Activated CD8-positive, alpha-beta T cell treated with anti-CD3 and anti-CD28 coated beads, Interleukin-2, amount 10 ng/mL, durations not matched to agents 7 days and 5 days (primary cell): ENCODE results near the gene SLC25A25. TPM values are rescaled to one million over a fixed set of nuclear protein-coding genes. Genes with fewer than 3 reads are reported as not detected.
"Not testable (repeated sequence)": the region's sequence is repeated elsewhere in the genome, so short reads cannot be mapped to it uniquely, and the experiment has no call there.

Source experiments
- ATAC-seq: fragments of 150-1000 bp; cut with Tn5 transposase; one replicate; pipeline ENCODE4 v1.10.0; 2021; ENCODE audit warnings: moderate library complexity
- CTCF ChIA-PET: fragments of 350-600 bp; sonication (Branson Sonifier 250); formaldehyde crosslinking; loops from one replicate; lab custom pipeline; 2021; ENCODE audit warnings: antibody characterized with exemption; lab: Charles Lee
- POLR2A ChIA-PET: fragments of 350-600 bp; sonication (Branson Sonifier 250); formaldehyde crosslinking; loops from one replicate; lab custom pipeline; 2021; ENCODE audit warnings: antibody characterized with exemption; lab: Charles Lee
- DNase-seq: peaks from one replicate; pipeline ENCODE4 v3.0.0-alpha.2; 2020
- H3K27ac Mint-ChIP-seq: one replicate; pipeline ENCODE4 v1.8.0; 2021; ENCODE audit warnings: mild to moderate bottlenecking, mixed read lengths
- H3K27me3 Mint-ChIP-seq: one replicate; pipeline ENCODE4 v1.8.0; 2021; ENCODE audit warnings: low read depth, mixed read lengths
- H3K36me3 Mint-ChIP-seq: one replicate; pipeline ENCODE4 v1.8.0; 2021; ENCODE audit warnings: low read depth, mixed read lengths
- H3K4me1 Mint-ChIP-seq: one replicate; pipeline ENCODE4 v1.8.0; 2021; ENCODE audit warnings: low read depth, mixed read lengths
- H3K4me3 Mint-ChIP-seq: one replicate; pipeline ENCODE4 v1.8.0; 2021; ENCODE audit warnings: mild to moderate bottlenecking, mixed read lengths
- H3K9me3 Mint-ChIP-seq: one replicate; pipeline ENCODE4 v1.8.0; 2022; ENCODE audit warnings: mixed read lengths; ENCODE audit not compliant: insufficient read depth
- total RNA-seq, 2 experiments: library from RNA; stranded (reverse); gene quantifications; one replicate each; pipeline ENCODE4 v1.2.3, GENCODE V29; 2021

SLC25A25 gene
- total RNA-seq, 2 experiments from 2014 or later = 17.2 to 19.2 TPM

- H3K36me3 Mint-ChIP-seq = peaks cover 10% of the 10 kb centered on the region
- ATAC-seq = no peak
- H3K27ac Mint-ChIP-seq = no peak overlapping the region
- ChIA-PET POLR2A (no interaction called here), CTCF (no interaction called here)
- no peak overlapping the region for H3K4me3 Mint-ChIP-seq
- peaks cover 24% of the 10 kb centered on the region for H3K4me1 Mint-ChIP-seq
- DNase-seq = no peak
- H3K27me3 Mint-ChIP-seq = no peaks in the 10 kb centered on the region
- H3K9me3 Mint-ChIP-seq = no peaks in the 10 kb centered on the region
These were observed 54.8 kb downstream of the SLC25A25 start for GRCh38 chr9:128122809-128123175.

DNA sequence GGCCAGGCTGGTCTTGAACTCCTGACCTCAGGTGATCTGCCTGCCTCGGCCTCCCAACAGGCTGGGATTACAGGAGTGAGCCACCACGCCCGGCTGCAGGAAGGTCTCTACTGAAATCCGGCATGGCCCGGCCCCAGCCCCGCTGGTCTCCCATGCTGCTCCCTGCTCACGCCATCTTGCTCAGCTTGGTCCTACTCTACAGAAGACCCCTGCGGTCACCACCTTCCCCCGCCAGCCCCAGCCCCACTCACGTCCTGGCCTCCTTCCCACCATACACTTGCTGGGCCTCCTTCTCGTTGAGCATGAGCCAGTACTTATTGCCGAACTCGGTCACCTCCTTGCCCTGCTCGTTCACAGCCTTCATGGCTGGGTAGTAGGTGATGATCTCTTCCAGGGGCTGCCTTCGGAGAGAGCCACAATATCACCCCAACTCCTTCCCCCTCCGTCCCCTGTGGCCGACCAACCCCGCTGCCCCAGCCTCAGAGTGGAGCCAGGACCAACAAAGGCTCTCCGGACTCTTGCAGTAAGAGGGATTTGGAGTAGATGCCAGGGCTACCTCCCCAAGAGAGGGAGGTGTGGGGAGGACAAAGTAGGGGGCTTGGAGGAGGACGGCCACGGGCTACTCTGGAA lies 55.5 kb downstream of the SLC25A25 start:
- H3K9me3 Mint-ChIP-seq = no peaks in the 10 kb centered on the region
- H3K4me3 Mint-ChIP-seq = no peak overlapping the region
- DNase-seq (no peak), ATAC-seq (no peak)
- ChIA-PET CTCF (interaction anchor here (1.3 kb wide), 1 partner anchor 39 kb away, joined by 3 read pairs; no protein-coding TSS in a partner anchor), POLR2A (no interaction called here)
- H3K36me3 Mint-ChIP-seq = peaks cover 10% of the 10 kb centered on the region
- no peak overlapping the region for H3K27ac Mint-ChIP-seq
- H3K4me1 Mint-ChIP-seq = peaks cover 19% of the 10 kb centered on the region
- H3K27me3 Mint-ChIP-seq = no peaks in the 10 kb centered on the region

- peaks cover 10% of the 10 kb centered on the region for H3K36me3 Mint-ChIP-seq
- H3K4me1 Mint-ChIP-seq = peaks cover 25% of the 10 kb centered on the region
- H3K4me3 Mint-ChIP-seq = no peak overlapping the region
- ChIA-PET POLR2A (no interaction called here), CTCF (interaction anchor here (1.0 to 1.3 kb wide), 3 partner anchors 18 to 90 kb away, joined by 3 to 4 read pairs (median 3); no protein-coding TSS in a partner anchor)
- no peak for DNase-seq
- no peak for ATAC-seq
- H3K9me3 Mint-ChIP-seq = no peaks in the 10 kb centered on the region
- H3K27ac Mint-ChIP-seq = peak overlapping the region; percentile 26
- no peaks in the 10 kb centered on the region for H3K27me3 Mint-ChIP-seq
These were observed 56.4 kb downstream of the SLC25A25 start for GRCh38 chr9:128124451-128124850.

DNA sequence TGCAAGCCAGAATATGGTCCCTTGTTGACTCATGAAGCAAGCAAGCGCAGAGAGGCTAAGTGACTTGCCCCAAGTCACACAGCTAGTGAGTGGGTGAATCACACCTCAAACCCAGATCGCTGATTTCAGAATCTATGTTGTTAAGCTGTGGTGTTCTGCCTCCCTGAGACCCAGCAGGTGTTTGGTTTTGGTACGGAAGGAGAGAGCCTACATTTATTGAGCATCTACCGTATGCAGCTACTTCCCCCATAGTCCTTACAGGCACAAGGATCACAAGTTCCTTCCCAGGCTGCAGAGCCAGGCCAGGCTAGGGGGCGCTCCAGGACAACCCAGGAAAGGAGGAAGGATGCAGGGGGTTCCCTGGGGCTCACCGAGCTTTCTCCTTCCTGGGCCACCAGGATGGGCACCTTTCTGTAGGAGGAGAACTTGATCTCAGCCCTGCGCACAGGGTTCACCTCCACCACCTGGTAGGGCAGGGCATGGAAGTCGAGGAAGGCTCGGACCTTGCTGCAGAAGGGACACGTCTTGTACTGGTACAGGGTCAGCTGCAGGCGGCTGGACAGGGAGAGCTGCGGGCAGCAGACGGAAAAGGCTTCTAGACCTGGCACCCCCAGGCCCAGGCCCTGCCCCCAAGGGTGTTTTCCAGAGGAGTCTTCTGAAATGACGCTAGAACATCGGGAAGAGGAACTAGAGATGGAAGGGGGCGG lies 57.0 kb downstream of the SLC25A25 start:
- ChIA-PET POLR2A (no interaction called here), CTCF (interaction anchor here (1.0 to 4.8 kb wide), 4 partner anchors 7 to 90 kb away, joined by 3 to 42 read pairs (median 4); no protein-coding TSS in a partner anchor)
- ATAC-seq (no peak), DNase-seq (peak; percentile 51)
- Mint-ChIP-seq H3K4me1 (peaks cover 30% of the 10 kb centered on the region), H3K4me3 (peak overlapping the region; percentile 45), H3K27me3 (no peaks in the 10 kb centered on the region), H3K36me3 (peaks cover 10% of the 10 kb centered on the region), H3K9me3 (no peaks in the 10 kb centered on the region), H3K27ac (peak overlapping the region; percentile 26)

- Mint-ChIP-seq H3K9me3 (no peaks in the 10 kb centered on the region), H3K36me3 (peaks cover 10% of the 10 kb centered on the region), H3K4me3 (peak overlapping the region; percentile 97), H3K27me3 (no peaks in the 10 kb centered on the region), H3K4me1 (peaks cover 30% of the 10 kb centered on the region), H3K27ac (peak overlapping the region; percentile 68)
- CTCF ChIA-PET = interaction anchor here (0.8 to 4.8 kb wide), 3 partner anchors 8 to 16 kb away, joined by 3 to 42 read pairs (median 4); no protein-coding TSS in a partner anchor
- DNase-seq (no peak), ATAC-seq (no peak)
- POLR2A ChIA-PET = interaction anchor here (0.7 kb wide), 1 partner anchor 16 kb away, joined by 3 read pairs; no protein-coding TSS in a partner anchor
These were observed 57.7 kb downstream of the SLC25A25 start for GRCh38 chr9:128125580-128126354.

DNA sequence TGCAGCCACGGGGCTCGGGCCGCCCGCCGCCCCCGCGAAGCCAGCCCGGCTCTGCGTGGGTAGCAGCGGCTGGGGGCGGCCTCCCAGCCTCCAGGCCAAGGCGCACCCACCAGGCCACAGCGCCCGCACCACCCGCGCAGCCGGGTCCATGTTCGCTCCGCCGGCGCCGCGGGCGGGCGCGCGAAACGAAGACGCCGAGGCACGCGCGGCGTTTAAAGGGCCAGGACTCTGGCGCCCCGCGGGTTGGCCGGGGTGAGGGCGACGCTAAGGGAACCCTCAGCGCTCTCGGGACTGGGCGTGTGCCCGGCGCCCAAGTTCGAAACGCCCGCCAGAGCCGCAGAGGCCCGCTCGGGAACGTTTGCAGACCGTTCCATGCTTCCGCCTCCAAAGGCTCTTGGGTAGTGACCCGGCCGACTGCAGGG lies 59.5 kb downstream of the SLC25A25 start, which contains the start of gene PTGES2:
Gene PTGES2 (minus strand): TSS at position 162 of the 422 bp plus-strand sequence. CDS start 12 bp downstream, at position 150.
- no peaks in the 10 kb centered on the region for H3K9me3 Mint-ChIP-seq
- peak within 1 kb of the TSS; percentile 97 for H3K4me3 Mint-ChIP-seq
- peak; percentile 82 for DNase-seq
- H3K4me1 Mint-ChIP-seq = peaks cover 31% of the 10 kb centered on the region
- H3K36me3 Mint-ChIP-seq = peaks cover 10% of the 10 kb centered on the region
- peak; percentile 72 for ATAC-seq
- POLR2A ChIA-PET = no interaction called here
- peak within 1 kb of the TSS; percentile 99 for H3K27ac Mint-ChIP-seq
- peaks cover 12% of the 10 kb centered on the region for H3K27me3 Mint-ChIP-seq
- CTCF ChIA-PET = interaction anchor here (4.8 kb wide), 1 partner anchor 10 kb away, joined by 42 read pairs; no protein-coding TSS in a partner anchor

DNA sequence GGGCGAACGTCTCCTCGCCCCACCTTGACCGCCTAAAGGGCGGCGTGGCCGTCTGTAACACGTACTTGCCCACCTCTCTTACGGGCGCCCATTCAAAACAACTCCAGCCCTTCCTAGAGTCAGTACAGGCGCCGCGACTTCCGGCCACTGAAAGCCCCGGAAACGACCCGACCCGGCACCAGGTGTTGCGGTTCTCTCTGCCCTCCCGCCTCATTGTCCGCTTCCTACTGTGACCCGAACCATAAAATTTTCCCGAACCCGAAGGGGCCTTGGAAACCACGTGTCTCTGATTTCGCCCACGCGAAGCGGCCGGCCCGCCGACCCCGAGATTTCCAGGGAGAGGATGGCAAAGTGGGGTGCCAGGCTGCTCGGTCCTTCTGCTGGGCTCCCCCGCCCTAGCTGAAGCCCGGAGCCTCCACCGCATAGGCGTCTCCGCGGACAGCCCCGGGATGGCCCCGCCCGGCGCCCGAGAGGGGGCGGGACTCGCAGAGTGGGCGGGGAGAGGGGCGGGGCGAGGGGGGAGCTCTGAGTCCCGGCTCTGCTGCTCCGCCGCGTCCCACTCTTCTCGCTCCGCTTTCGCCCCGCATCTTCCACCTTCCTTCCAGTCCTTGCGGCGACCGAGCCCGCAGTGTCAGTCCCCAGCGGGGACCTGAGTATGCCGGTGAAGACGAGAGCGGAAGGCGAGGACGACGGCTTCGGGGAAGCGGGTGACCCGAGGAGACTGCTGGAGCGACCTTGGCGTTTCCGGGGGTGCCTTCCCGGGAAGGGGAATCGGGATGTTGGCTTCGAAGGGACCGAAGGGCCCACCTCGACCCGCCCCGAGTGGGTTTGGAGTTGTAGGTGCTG lies 60.2 kb downstream of the SLC25A25 start:
- ChIA-PET POLR2A (no interaction called here), CTCF (interaction anchor here (0.6 to 4.8 kb wide), 15 partner anchors 8 to 413 kb away, joined by 3 to 42 read pairs (median 4); partner anchors contain the start of genes BBLN, NAIF1, PTRH1 and TTC16)
- peaks cover 37% of the 10 kb centered on the region for H3K4me1 Mint-ChIP-seq
- no peaks in the 10 kb centered on the region for H3K9me3 Mint-ChIP-seq
- peak overlapping the region; percentile 97 for H3K4me3 Mint-ChIP-seq
- ATAC-seq (peak; percentile 83), DNase-seq (peak; percentile 87)
- peak overlapping the region; percentile 99 for H3K27ac Mint-ChIP-seq
- peaks cover 6% of the 10 kb centered on the region for H3K36me3 Mint-ChIP-seq
- peaks cover 18% of the 10 kb centered on the region for H3K27me3 Mint-ChIP-seq

DNA sequence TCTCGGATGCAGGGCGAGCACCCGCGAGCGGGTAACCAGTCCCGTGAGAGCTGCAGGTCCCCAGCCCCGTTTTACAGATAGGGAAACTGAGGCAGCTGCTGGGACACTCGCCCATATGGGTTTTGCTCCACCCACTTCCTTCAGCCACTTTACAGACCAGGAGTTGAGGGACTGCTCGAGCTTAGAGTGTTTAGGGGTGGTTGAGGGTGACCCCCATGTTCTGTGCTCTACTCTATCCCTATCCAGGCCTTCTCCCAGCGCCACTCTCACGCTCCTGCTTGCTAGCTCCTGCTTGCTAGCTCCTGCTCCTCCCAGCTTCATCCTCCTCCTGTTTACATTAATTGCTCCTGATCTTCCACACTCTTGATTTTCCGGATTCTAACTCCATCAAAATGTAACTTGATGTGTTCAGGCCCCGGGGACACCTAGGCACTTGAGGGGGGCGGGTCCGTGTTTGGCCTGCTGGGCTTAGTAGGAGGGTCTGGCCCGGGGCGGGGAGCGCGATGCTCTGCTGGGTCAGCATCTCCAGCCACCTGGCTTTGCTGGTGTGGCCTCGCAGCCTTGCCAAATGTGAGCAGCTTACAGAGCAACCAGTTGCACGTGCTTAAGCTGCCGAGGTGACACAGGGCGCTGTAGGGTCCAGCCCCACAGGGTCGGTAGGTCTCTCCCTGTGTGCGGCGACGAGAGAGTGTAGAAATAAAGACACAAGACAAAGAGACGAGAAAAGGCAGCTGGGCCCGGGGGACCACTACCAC lies 61.0 kb downstream of the SLC25A25 start:
- Mint-ChIP-seq H3K9me3 (no peaks in the 10 kb centered on the region), H3K4me3 (peak overlapping the region; percentile 97), H3K36me3 (peaks cover 2% of the 10 kb centered on the region), H3K27ac (peak overlapping the region; percentile 99), H3K27me3 (peaks cover 26% of the 10 kb centered on the region), H3K4me1 (peaks cover 39% of the 10 kb centered on the region)
- ChIA-PET CTCF (interaction anchor here (1.0 to 4.8 kb wide), 13 partner anchors 9 to 414 kb away, joined by 3 to 42 read pairs (median 4); partner anchors contain the start of genes BBLN, NAIF1, PTRH1 and TTC16), POLR2A (no interaction called here)
- ATAC-seq (no peak), DNase-seq (no peak)

- H3K36me3 Mint-ChIP-seq, ATAC-seq, H3K27ac Mint-ChIP-seq, H3K9me3 Mint-ChIP-seq, POLR2A ChIA-PET: not testable (repeated sequence)
- CTCF ChIA-PET = interaction anchor here (1.3 to 4.8 kb wide), 2 partner anchors 12 to 42 kb away, joined by 3 to 42 read pairs; no protein-coding TSS in a partner anchor
- peaks cover 34% of the 10 kb centered on the region for H3K27me3 Mint-ChIP-seq
- DNase-seq = peak; percentile 71
- peaks cover 37% of the 10 kb centered on the region for H3K4me1 Mint-ChIP-seq
- H3K4me3 Mint-ChIP-seq = peak overlapping the region; percentile 42
These were observed 62.1 kb downstream of the SLC25A25 start for GRCh38 chr9:128129976-128130590.

DNA sequence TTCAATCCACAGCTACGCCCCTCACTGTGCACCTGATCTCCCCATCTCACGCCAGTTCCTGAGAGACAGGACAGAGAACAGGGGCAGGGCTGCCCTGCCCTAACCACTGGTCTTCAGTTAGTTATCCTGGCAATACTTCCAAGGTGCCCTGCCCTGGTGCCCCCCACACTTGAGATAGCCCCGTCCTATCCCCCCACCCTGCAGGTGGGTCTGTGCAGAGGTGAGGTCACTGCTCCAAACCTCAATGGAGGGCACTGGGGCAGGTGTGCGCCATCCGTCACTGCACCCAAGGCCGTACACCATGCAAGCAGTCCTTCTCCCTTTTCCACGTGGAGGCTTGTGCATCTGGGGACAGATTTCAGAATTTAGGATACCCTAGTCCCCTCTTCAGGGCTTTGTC lies 62.6 kb downstream of the SLC25A25 start:
- POLR2A ChIA-PET, ATAC-seq, H3K4me3 Mint-ChIP-seq, H3K27ac Mint-ChIP-seq, CTCF ChIA-PET, DNase-seq, H3K9me3 Mint-ChIP-seq, H3K36me3 Mint-ChIP-seq: not testable (repeated sequence)
- peaks cover 35% of the 10 kb centered on the region for H3K27me3 Mint-ChIP-seq
- peaks cover 37% of the 10 kb centered on the region for H3K4me1 Mint-ChIP-seq
